ENCODE data around the gene VIPR1. TPM values are rescaled to one million over a fixed set of nuclear protein-coding genes. Genes with fewer than 3 reads are reported as not detected.

VIPR1 gene
- total RNA-seq, 1 donor from 2014 or later: 6.1 TPM

DNA sequence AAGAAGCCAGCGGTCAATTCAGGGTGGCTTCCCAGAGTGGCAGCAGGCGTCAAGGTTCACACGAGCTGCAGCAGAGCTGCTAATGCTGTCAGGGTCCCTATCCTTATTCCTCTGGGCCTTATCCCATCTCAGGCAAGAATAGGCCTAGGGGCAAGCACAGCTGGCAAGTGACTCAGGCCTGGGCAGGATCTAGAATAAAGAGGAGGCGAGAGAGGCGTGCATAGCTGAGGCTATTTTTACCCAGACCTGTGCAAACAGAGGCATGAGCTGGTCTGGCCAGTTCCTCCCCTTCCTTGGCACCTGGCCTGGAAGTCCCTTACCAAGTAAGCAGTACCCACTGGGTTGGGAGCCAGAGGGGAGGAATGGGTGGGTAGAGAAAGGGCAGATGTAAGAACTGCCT lies 12.2 kb upstream of the VIPR1 start:
- H3K27me3 Mint-ChIP-seq (ENCODE audit: low read depth): no peaks in the 10 kb centered on the region
- TF ChIP-seq, protein P1, sequence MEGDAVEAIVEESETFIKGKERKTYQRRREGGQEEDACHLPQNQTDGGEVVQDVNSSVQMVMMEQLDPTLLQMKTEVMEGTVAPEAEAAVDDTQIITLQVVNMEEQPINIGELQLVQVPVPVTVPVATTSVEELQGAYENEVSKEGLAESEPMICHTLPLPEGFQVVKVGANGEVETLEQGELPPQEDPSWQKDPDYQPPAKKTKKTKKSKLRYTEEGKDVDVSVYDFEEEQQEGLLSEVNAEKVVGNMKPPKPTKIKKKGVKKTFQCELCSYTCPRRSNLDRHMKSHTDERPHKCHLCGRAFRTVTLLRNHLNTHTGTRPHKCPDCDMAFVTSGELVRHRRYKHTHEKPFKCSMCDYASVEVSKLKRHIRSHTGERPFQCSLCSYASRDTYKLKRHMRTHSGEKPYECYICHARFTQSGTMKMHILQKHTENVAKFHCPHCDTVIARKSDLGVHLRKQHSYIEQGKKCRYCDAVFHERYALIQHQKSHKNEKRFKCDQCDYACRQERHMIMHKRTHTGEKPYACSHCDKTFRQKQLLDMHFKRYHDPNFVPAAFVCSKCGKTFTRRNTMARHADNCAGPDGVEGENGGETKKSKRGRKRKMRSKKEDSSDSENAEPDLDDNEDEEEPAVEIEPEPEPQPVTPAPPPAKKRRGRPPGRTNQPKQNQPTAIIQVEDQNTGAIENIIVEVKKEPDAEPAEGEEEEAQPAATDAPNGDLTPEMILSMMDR (IDR thresholded peaks at IDR 0.05): no peak
- H3K9me3 Mint-ChIP-seq (ENCODE audit: low read depth): no peaks in the 10 kb centered on the region
- DNase-seq (ENCODE audit: low spot score): no peak
- H3K4me3 Mint-ChIP-seq (ENCODE audit: unreplicated experiment): no peak overlapping the region
- H3K4me1 Mint-ChIP-seq (ENCODE audit: low read depth): peaks cover 28% of the 10 kb centered on the region
- H3K36me3 Mint-ChIP-seq (ENCODE audit: low read depth): no peaks in the 10 kb centered on the region
- peak overlapping the region; percentile 90 for H3K27ac Mint-ChIP-seq (ENCODE audit: unreplicated experiment)

DNA sequence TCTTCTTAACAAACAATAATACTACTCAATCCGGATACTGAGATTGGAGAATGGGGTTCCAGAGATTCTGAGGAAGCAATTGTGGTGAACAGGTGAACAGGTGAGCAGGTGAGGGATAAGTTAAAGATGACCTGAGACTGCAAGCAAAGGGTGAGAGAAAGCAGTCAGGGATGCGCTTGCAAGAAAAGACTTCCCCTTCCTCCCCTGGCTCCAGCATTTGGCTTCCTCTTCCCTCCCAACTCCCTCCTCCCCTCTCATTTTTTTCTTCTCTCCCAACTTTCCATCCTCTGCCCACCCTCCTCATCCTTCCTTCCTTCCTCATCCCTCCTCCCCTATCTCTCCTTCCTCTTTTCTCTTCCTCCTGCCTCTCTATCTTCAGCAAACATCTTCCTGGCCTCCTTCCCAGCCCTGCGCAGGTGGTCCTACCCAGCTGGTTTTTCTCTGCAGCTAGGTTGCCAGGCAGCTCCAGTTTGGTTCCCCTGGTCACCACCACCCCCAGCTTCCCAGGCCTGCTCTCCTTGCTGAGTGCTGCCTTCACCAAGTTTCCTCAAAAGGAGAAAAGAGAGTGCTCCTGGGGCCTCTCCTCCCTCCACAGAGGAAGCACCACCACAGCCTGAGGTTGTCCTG lies 10.4 kb upstream of the VIPR1 start:
- Mint-ChIP-seq H3K27ac (ENCODE audit: unreplicated experiment) (no peak overlapping the region), H3K4me1 (ENCODE audit: low read depth) (peaks cover 45% of the 10 kb centered on the region), H3K27me3 (ENCODE audit: low read depth) (no peaks in the 10 kb centered on the region), H3K36me3 (ENCODE audit: low read depth) (no peaks in the 10 kb centered on the region), H3K9me3 (ENCODE audit: low read depth) (no peaks in the 10 kb centered on the region), H3K4me3 (ENCODE audit: unreplicated experiment) (no peak overlapping the region)
- TF ChIP-seq, protein P1 (IDR thresholded peaks at IDR 0.05): no peak
- DNase-seq (ENCODE audit: low spot score): no peak

DNA sequence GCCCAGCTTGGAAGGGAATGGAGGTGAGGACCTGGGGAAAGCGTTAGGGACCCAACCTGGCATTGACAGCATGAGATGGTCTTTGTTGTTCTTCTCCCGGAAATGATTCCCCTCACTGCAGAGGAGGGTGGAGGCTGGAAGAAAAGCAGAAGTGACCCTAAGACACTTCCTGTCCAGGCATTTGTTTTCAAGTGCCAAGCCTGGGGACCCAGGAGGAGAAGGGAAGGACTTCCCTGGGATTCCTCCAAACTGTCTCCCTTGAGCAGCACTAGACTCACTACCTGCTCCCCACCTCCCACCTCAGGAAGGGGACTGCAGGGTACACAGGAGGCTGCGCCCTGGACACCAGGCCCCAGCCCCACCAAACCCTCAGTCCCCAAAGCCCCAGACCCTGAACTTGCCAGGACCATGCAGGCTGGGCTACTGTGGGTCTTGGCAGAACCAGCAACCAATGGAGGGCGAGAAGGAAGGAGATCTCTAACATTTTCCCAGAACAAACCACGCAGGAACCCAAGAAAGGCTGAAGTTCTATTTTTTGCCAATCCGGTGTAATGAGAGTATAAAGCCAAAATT lies 9.8 kb upstream of the VIPR1 start:
- TF ChIP-seq, protein P1 (IDR thresholded peaks at IDR 0.05): no peak
- no peak for DNase-seq (ENCODE audit: low spot score)
- peaks cover 51% of the 10 kb centered on the region for H3K4me1 Mint-ChIP-seq (ENCODE audit: low read depth)
- H3K27ac Mint-ChIP-seq (ENCODE audit: unreplicated experiment): no peak overlapping the region
- H3K4me3 Mint-ChIP-seq (ENCODE audit: unreplicated experiment): no peak overlapping the region
- H3K36me3 Mint-ChIP-seq (ENCODE audit: low read depth): no peaks in the 10 kb centered on the region
- H3K27me3 Mint-ChIP-seq (ENCODE audit: low read depth): no peaks in the 10 kb centered on the region
- H3K9me3 Mint-ChIP-seq (ENCODE audit: low read depth): no peaks in the 10 kb centered on the region

DNA sequence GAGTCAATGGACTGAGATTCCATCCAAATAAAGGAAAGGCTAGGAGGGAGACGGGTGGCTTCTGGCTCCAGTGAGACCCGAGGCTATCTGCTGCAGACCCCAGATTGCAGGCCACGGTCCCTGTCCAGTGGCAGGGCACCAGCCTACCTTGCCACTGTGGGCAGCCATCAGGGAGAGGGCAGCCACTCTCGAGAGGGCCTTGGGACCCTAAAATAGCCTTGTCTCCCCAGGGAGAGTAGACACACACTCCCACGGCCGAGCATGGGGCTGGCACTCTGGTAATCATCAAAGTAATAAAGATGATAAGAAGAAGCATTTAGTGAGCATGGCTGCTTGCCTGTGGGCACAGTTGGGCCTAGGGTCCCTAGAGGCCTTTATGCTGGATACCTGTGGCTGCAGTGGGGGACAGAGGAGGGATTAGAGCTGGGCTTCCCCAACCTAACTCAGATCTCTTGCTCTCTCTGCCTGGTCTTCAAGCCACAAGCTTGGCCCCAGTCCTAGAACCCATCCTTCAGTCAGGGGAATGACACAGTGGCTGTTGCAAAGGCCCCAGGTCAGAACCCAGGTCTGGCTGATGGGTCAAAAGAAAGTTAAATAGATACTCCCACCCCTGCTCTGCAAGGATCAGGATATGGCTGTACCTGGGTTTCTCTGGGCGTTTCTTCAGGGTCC lies 9.2 kb upstream of the VIPR1 start:
- H3K36me3 Mint-ChIP-seq (ENCODE audit: low read depth): no peaks in the 10 kb centered on the region
- H3K27ac Mint-ChIP-seq (ENCODE audit: unreplicated experiment): no peak overlapping the region
- TF ChIP-seq, protein P1 (IDR thresholded peaks at IDR 0.05): no peak
- H3K4me3 Mint-ChIP-seq (ENCODE audit: unreplicated experiment): no peak overlapping the region
- H3K9me3 Mint-ChIP-seq (ENCODE audit: low read depth): no peaks in the 10 kb centered on the region
- H3K4me1 Mint-ChIP-seq (ENCODE audit: low read depth): peaks cover 55% of the 10 kb centered on the region
- peaks cover under 1% of the 10 kb centered on the region for H3K27me3 Mint-ChIP-seq (ENCODE audit: low read depth)
- no peak for DNase-seq (ENCODE audit: low spot score)

DNA sequence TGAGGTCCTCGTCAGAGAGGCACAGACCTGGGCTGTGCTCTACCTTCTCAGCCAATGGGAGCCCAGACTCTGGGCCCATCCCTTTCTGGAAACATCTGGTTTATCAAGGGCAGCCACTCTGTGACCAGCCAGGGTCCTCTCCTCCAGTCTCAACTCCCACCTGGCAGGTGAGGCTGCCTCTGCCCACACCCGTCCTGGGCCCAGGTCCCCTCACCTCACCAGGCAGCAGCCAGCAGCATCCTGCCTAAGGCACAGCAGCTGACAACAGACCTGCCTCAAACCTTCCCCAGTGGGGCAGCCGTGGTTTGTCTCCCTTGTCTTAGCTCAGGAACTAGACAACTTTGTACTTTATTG lies 8.7 kb upstream of the VIPR1 start:
- Mint-ChIP-seq H3K9me3 (ENCODE audit: low read depth) (no peaks in the 10 kb centered on the region), H3K4me3 (ENCODE audit: unreplicated experiment) (no peak overlapping the region), H3K27me3 (ENCODE audit: low read depth) (peaks cover 2% of the 10 kb centered on the region), H3K4me1 (ENCODE audit: low read depth) (peaks cover 51% of the 10 kb centered on the region), H3K27ac (ENCODE audit: unreplicated experiment) (no peak overlapping the region), H3K36me3 (ENCODE audit: low read depth) (no peaks in the 10 kb centered on the region)
- TF ChIP-seq, protein P1 (IDR thresholded peaks at IDR 0.05): no peak
- no peak for DNase-seq (ENCODE audit: low spot score)

Measured in chondrocyte (in vitro differentiated cells).